OCI-LY7 (cell line): ENCODE measurements around the gene PALLD. TPM values are rescaled to one million over a fixed set of nuclear protein-coding genes. Genes with fewer than 3 reads are reported as not detected.
"Not testable (repeated sequence)": the region's sequence is repeated elsewhere in the genome, so short reads cannot be mapped to it uniquely, and the experiment has no call there.

Experiments
- BruUV-seq: library from RNA; stranded (reverse); fragments of 400-500 nt; replicated peaks from 2 replicates; lab custom pipeline; 2021; lab: Mats Ljungman, UMichigan
- CTCF ChIA-PET: fragments of 300-600 bp; sonication (Branson Sonifier 250); formaldehyde crosslinking; loops from one replicate; lab custom pipeline; 2022; ENCODE audit warnings: antibody characterized with exemption; ENCODE audit not compliant: unreplicated experiment; lab: Charles Lee
- POLR2A ChIA-PET: fragments of 300-600 bp; sonication (Branson Sonifier 250); formaldehyde crosslinking; loops from one replicate; lab custom pipeline; 2022; ENCODE audit warnings: antibody characterized with exemption; lab: Charles Lee
- DNase-seq: peaks from one replicate; pipeline ENCODE4 v3.0.0-alpha.2; 2015; ENCODE audit warnings: low spot score
- H2AFZ ChIP-seq: fragments of 200-600 bp; sonication (generic), shearing (Covaris generic); 2 replicates; pipeline ENCODE4 v1.6.1; 2014; ENCODE audit warnings: mild to moderate bottlenecking, antibody characterized with exemption, low read length, moderate library complexity
- H3K27ac ChIP-seq: fragments of 200-600 bp; sonication (generic); 2 replicates; pipeline ENCODE4 v1.5.1; 2014; ENCODE audit warnings: mixed run types, low read depth, mild to moderate bottlenecking, moderate library complexity, low read length, inconsistent platforms; ENCODE audit not compliant: poor library complexity, severe bottlenecking
- H3K36me3 ChIP-seq: fragments of 200-600 bp; sonication (generic); 2 replicates; pipeline ENCODE4 v1.6.1; 2014; ENCODE audit warnings: mild to moderate bottlenecking, antibody characterized with exemption, low read length, moderate library complexity, mixed read lengths; ENCODE audit not compliant: insufficient read depth
- H3K4me1 ChIP-seq: fragments of 200-600 bp; sonication (generic); 2 replicates; pipeline ENCODE4 v1.5.1; 2014; ENCODE audit warnings: mild to moderate bottlenecking, low read length; ENCODE audit not compliant: insufficient read depth, poor library complexity, severe bottlenecking
- H3K4me2 ChIP-seq: fragments of 200-600 bp; sonication (generic); 2 replicates; pipeline ENCODE4 v1.6.1; 2014; ENCODE audit warnings: mild to moderate bottlenecking, low read length
- H3K4me3 ChIP-seq: fragments of 200-600 bp; sonication (generic); 2 replicates; pipeline ENCODE4 v1.5.1; 2014; ENCODE audit warnings: mild to moderate bottlenecking, low read depth, low read length; ENCODE audit not compliant: poor library complexity, severe bottlenecking
- H3K79me2 ChIP-seq: fragments of 200-600 bp; sonication (generic); 2 replicates; pipeline ENCODE4 v1.6.1; 2016; ENCODE audit warnings: low read depth, mild to moderate bottlenecking, low read length, moderate library complexity, mixed read lengths; ENCODE audit not compliant: insufficient read depth
- H3K9me2 ChIP-seq: fragments of 200-600 bp; sonication (generic); 2 replicates; pipeline ENCODE4 v1.6.1; 2016; ENCODE audit warnings: mild to moderate bottlenecking, low read length, mixed read lengths; ENCODE audit not compliant: insufficient read depth
- H3K9me3 ChIP-seq: fragments of 200-600 bp; sonication (generic); 2 replicates; pipeline ENCODE4 v1.6.1; 2014; ENCODE audit warnings: mild to moderate bottlenecking, mixed run types, low read length, mixed read lengths
- H4K20me1 ChIP-seq: fragments of 200-600 bp; sonication (generic); 2 replicates; pipeline ENCODE4 v1.6.1; 2014; ENCODE audit warnings: mild to moderate bottlenecking, antibody characterized with exemption, low read length, moderate library complexity, mixed read lengths; ENCODE audit not compliant: insufficient read depth
- CTCF ChIP-seq: fragments of 200-600 bp; sonication (generic); conservative IDR thresholded peaks from 2 replicates; pipeline ENCODE4 v1.5.1; 2014; ENCODE audit warnings: mild to moderate bottlenecking, antibody characterized with exemption, low read length, moderate library complexity, mixed read lengths
- EZH2phosphoT487 ChIP-seq: fragments of 200-600 bp; sonication (generic); IDR thresholded peaks from 2 replicates; pipeline ENCODE4 v1.6.1; 2018; ENCODE audit warnings: low read depth, borderline replicate concordance, mild to moderate bottlenecking, mixed run types, antibody characterized with exemption, low read length, moderate library complexity, mixed read lengths
- intact Hi-C: fragments of 100-400 bp; cut with micrococcal nuclease; formaldehyde crosslinking; loops from one replicate; pipeline ENCODE4 v1.10.0; 2022; ENCODE audit not compliant: unreplicated experiment
- total RNA-seq, 2 experiments: library from RNA; depleted of rRNA in 1 of 2; stranded (reverse); fragments of >200 nt in 1 of 2; shearing (Covaris generic) in 1 of 2; gene quantifications; 2 replicates each; pipeline ENCODE4 v1.2.3, GENCODE V29; 2014 to 2022

The PALLD gene
- total RNA-seq, 2 experiments from 2014 or later, result 0.73 to 2.8 TPM

- H3K4me2 ChIP-seq, result no peak overlapping the region
- no TSS peak for BruUV-seq
- no peaks in the 10 kb centered on the region for H3K4me1 ChIP-seq
- H3K9me3 ChIP-seq, result peaks cover 13% of the 10 kb centered on the region; the same call in 1 of the 2 replicates
- no peaks in the 10 kb centered on the region for H3K79me2 ChIP-seq
- intact Hi-C loops, result no loop called here
- H3K4me3 ChIP-seq, result no peak overlapping the region
- TF ChIP-seq CTCF (no peak), EZH2phosphoT487 (no peak)
- CTCF ChIA-PET, result no interaction called here
- H2AFZ ChIP-seq, result no peak overlapping the region
- H3K9me2 ChIP-seq, result no peaks in the 10 kb centered on the region
- H3K36me3 ChIP-seq, result no peaks in the 10 kb centered on the region
- no peaks in the 10 kb centered on the region for H4K20me1 ChIP-seq
- no peak for DNase-seq
- H3K27ac ChIP-seq, result no peak overlapping the region
- POLR2A ChIA-PET, result interaction anchor here (0.7 kb wide), 1 partner anchor 53 kb away, joined by 3 read pairs; no protein-coding TSS in a partner anchor
Observed at GRCh38 chr4:168933423-168933822, 436.6 kb downstream of the PALLD start.

GRCh38 chr4:168937473-168937872 is 440.6 kb downstream of the PALLD start:
- H2AFZ ChIP-seq, H3K4me3 ChIP-seq, H3K4me2 ChIP-seq, BruUV-seq, H3K79me2 ChIP-seq, H3K36me3 ChIP-seq, H4K20me1 ChIP-seq, intact Hi-C loops, H3K9me3 ChIP-seq, H3K4me1 ChIP-seq, H3K9me2 ChIP-seq, DNase-seq, H3K27ac ChIP-seq, CTCF ChIA-PET: not testable (repeated sequence)
- POLR2A ChIA-PET, result interaction anchor here (0.7 kb wide), 1 partner anchor 9 kb away, joined by 3 read pairs; no protein-coding TSS in a partner anchor

- H2AFZ ChIP-seq, result no peak overlapping the region
- ChIA-PET CTCF (no interaction called here), POLR2A (no interaction called here)
- no peaks in the 10 kb centered on the region for H3K4me1 ChIP-seq
- no peak overlapping the region for H3K4me2 ChIP-seq
- intact Hi-C loops, result no loop called here
- H3K79me2 ChIP-seq, result no peaks in the 10 kb centered on the region
- H3K27ac ChIP-seq, result no peak overlapping the region
- no TSS peak for BruUV-seq
- no peaks in the 10 kb centered on the region for H3K36me3 ChIP-seq
- TF ChIP-seq CTCF (peak; percentile 80), EZH2phosphoT487 (no peak)
- H3K9me2 ChIP-seq, result no peaks in the 10 kb centered on the region
- peak; percentile 10 for DNase-seq
- no peak overlapping the region for H3K4me3 ChIP-seq
- H4K20me1 ChIP-seq, result no peaks in the 10 kb centered on the region
- H3K9me3 ChIP-seq, result no peaks in the 10 kb centered on the region
Observed at GRCh38 chr4:168942985-168943384, 446.1 kb downstream of the PALLD start.
